Psoas muscle (tissue), 8 donors: ENCODE results near the gene DNM3. TPM values are rescaled to one million over a fixed set of nuclear protein-coding genes. Genes with fewer than 3 reads are reported as not detected.

ENCODE experiments used
- ATAC-seq, 4 donors: fragments of 200-7000 bp; cut with Tn5 transposase; one replicate each; pipeline ENCODE4 v1.9.1; 2020; ENCODE audit warnings: moderate library complexity in 3 of 4, mild to moderate bottlenecking in 2 of 4
- DNase-seq, 2 donors: peaks; one replicate each; pipeline ENCODE4 v3.0.0-alpha.2; 2020
- H3K27ac ChIP-seq: fragments of 200-600 bp; one replicate; pipeline ENCODE4 v1.8.0; 2022
- H3K27me3 ChIP-seq, 3 donors: fragments of 200-600 bp in 1 of 3; one replicate each; pipeline versions ENCODE4 v1.6.1 to v1.8.0; 2013 to 2022; ENCODE audit warnings: low read length in 2 of 3, mild to moderate bottlenecking in 2 of 3, moderate library complexity in 1 of 3; ENCODE audit not compliant: insufficient read depth in 3 of 3
- H3K36me3 ChIP-seq, 2 donors: fragments of 200-600 bp in 1 of 2; one replicate each; pipeline versions ENCODE4 v1.6.1 to v1.8.0; 2013 to 2022; ENCODE audit warnings: low read depth in 1 of 2, mild to moderate bottlenecking in 1 of 2, moderate library complexity in 1 of 2; ENCODE audit not compliant: insufficient read depth in 1 of 2
- H3K4me1 ChIP-seq: fragments of 200-600 bp; one replicate; pipeline ENCODE4 v1.8.0; 2022
- H3K4me3 ChIP-seq: fragments of 200-600 bp; one replicate; pipeline ENCODE4 v1.8.0; 2022; ENCODE audit warnings: mild to moderate bottlenecking
- H3K9me3 ChIP-seq: fragments of 200-600 bp; one replicate; pipeline ENCODE4 v1.8.0; 2022
- WGBS, 3 donors: extraction: QIAGEN DNeasy Blood & Tissue Kit; methylation state at CpG; one replicate each; pipeline versions ENCODE4 v1.1.6 to v1.1.7; 2013; 5-methylcytosine and 5-hydroxymethylcytosine counted together
- intact Hi-C, 2 donors: fragments of 100-400 bp; cut with DNase I; formaldehyde crosslinking; loops; one replicate each; pipeline versions ENCODE4 v1.11.0 to v1.14.2; 2022
- polyA plus RNA-seq, 3 donors: library from polyadenylated mRNA; stranded (reverse); fragments of 200-250 nt; gene quantifications; one replicate each; pipeline ENCODE4 v1.2.3, GENCODE V29; 2013
- total RNA-seq, 4 donors: library from RNA; stranded (reverse); fragmentation: NEBNext Ultra II Directional in 2 of 4; extraction: Animal tissue kit (Norgen Biotek cat#: 25700) in 2 of 4; gene quantifications; one replicate each; pipeline versions ENCODE4 v1.2.1 to v1.2.4, GENCODE V29; 2021 to 2023
- TF ChIP-seq, protein P1 (sequence below): fragments of 200-600 bp; IDR thresholded peaks from one replicate; pipeline ENCODE4 v1.8.0; 2022; ENCODE audit warnings: antibody characterized with exemption
- donor health status: healthy with polysubstance abuse.
- donor health status: DM: no; HTN: no; CAD: no; lungs with moderate emphysema.
- donor health status: Bipolar disorder and iron deficiency.
- donor health status: healthy.
- donor health status: DM: yes; HTN: yes; CAD: no.
- donor health status: DM: no; HTN: no; CAD: no.
- donor health status: DM: no; HTN: no; CAD: no.
- donor health status: DM: yes; HTN: yes; CAD: no.

DNM3 gene
- total and polyA plus RNA-seq, 7 donors, result 0.31 to 1.0 (median 0.77) TPM

- H3K27me3 ChIP-seq, result no peaks in the 10 kb centered on the region
- ATAC-seq (peak; percentile 75 to 92 (median 91)), DNase-seq (peak; percentile 77 to 82)
- TF ChIP-seq, protein P1, sequence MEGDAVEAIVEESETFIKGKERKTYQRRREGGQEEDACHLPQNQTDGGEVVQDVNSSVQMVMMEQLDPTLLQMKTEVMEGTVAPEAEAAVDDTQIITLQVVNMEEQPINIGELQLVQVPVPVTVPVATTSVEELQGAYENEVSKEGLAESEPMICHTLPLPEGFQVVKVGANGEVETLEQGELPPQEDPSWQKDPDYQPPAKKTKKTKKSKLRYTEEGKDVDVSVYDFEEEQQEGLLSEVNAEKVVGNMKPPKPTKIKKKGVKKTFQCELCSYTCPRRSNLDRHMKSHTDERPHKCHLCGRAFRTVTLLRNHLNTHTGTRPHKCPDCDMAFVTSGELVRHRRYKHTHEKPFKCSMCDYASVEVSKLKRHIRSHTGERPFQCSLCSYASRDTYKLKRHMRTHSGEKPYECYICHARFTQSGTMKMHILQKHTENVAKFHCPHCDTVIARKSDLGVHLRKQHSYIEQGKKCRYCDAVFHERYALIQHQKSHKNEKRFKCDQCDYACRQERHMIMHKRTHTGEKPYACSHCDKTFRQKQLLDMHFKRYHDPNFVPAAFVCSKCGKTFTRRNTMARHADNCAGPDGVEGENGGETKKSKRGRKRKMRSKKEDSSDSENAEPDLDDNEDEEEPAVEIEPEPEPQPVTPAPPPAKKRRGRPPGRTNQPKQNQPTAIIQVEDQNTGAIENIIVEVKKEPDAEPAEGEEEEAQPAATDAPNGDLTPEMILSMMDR, result no peak
- intact Hi-C loops, result no loop called here
- no peaks in the 10 kb centered on the region for H3K9me3 ChIP-seq
- no peaks in the 10 kb centered on the region for H3K36me3 ChIP-seq
- peaks cover 11% of the 10 kb centered on the region for H3K4me1 ChIP-seq
- peak overlapping the region; percentile 42 for H3K27ac ChIP-seq
- H3K4me3 ChIP-seq, result peak overlapping the region; percentile 2
These were observed 445.9 kb downstream of the DNM3 start for GRCh38 chr1:172287208-172287607.

DNA sequence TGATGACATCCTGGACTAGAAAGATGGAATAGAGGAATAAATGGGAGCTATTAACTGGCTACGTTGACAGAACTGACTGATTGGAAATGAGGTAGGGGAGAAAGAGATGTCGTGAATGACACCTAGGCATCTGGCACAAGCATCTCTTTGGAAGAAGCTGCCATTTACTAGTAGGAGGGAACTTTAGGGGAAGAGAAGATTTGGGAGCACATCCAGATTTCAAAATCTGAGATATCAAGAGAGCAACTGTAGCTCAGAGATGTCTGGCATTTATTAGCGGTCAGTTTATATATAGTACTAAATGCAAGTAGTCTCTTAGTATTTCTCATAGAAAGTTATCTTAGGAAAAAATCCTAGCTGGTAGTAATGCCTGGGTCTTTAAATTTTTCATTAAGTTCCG is 447.3 kb downstream of the DNM3 start:
- no peaks in the 10 kb centered on the region for H3K36me3 ChIP-seq
- no peak for ATAC-seq
- 76 to 82% (median 80%) methylated on average over 4 of the region's 4 CpGs for WGBS, 3 donors
- DNase-seq, result no peak
- TF ChIP-seq, protein P1, result no peak
- no peak overlapping the region for H3K27ac ChIP-seq
- intact Hi-C loops, result no loop called here
- no peaks in the 10 kb centered on the region for H3K27me3 ChIP-seq
- peaks cover 11% of the 10 kb centered on the region for H3K4me1 ChIP-seq
- no peaks in the 10 kb centered on the region for H3K9me3 ChIP-seq
- no peak overlapping the region for H3K4me3 ChIP-seq

GRCh38 chr1:172289448-172289847 is 448.1 kb downstream of the DNM3 start:
- H3K27me3 ChIP-seq, result no peaks in the 10 kb centered on the region
- TF ChIP-seq, protein P1, result no peak
- ATAC-seq (no peak), DNase-seq (no peak)
- no peaks in the 10 kb centered on the region for H3K36me3 ChIP-seq
- H3K4me1 ChIP-seq, result peaks cover 11% of the 10 kb centered on the region
- H3K9me3 ChIP-seq, result no peaks in the 10 kb centered on the region
- H3K27ac ChIP-seq, result no peak overlapping the region
- WGBS, 3 donors, result 95 to 98% (median 98%) methylated on average over 2 of the region's 2 CpGs
- intact Hi-C loops, result no loop called here
- H3K4me3 ChIP-seq, result no peak overlapping the region

DNA sequence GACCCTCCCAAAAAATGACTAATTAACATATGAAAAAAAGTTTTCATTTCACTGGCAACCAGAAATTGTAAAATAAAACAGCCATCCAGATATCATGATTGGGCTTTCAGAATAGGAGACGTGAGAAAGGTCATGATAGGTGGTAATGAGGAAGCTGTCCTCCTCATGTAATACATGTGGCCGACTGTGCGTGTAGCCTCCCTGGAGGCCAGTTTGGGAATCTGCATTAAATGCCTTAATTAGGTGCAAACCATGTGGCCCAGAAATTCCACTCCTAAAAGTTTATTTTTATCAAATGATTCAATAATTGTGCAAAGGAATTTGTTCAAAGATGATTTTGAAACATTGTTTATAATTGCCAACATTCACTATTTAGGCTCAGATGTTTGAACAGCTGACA is 451.5 kb downstream of the DNM3 start:
- no peak overlapping the region for H3K27ac ChIP-seq
- H3K36me3 ChIP-seq, result no peaks in the 10 kb centered on the region
- DNase-seq, result no peak
- no peak for ATAC-seq
- no peaks in the 10 kb centered on the region for H3K27me3 ChIP-seq
- WGBS, 3 donors, result 82 to 87% (median 82%) methylated on average over 3 of the region's 3 CpGs
- peaks cover under 1% of the 10 kb centered on the region for H3K4me1 ChIP-seq
- H3K4me3 ChIP-seq, result no peak overlapping the region
- TF ChIP-seq, protein P1, result no peak
- H3K9me3 ChIP-seq, result no peaks in the 10 kb centered on the region
- intact Hi-C loops, result no loop called here

- H3K36me3 ChIP-seq, result no peaks in the 10 kb centered on the region
- no peaks in the 10 kb centered on the region for H3K9me3 ChIP-seq
- no peak overlapping the region for H3K4me3 ChIP-seq
- H3K27ac ChIP-seq, result no peak overlapping the region
- no peaks in the 10 kb centered on the region for H3K4me1 ChIP-seq
- ATAC-seq (no peak), DNase-seq (no peak)
- TF ChIP-seq, protein P1, result no peak
- 43 to 50% (median 49%) methylated on average over 2 of the region's 2 CpGs for whole genome bisulfite sequencing, 3 donors
- intact Hi-C loops, result no loop called here
- no peaks in the 10 kb centered on the region for H3K27me3 ChIP-seq
These were observed 452.1 kb downstream of the DNM3 start for GRCh38 chr1:172293429-172293828.
